Dermis blood vessel endothelial cell (primary cell): ENCODE data around the gene MINDY4. TPM values are rescaled to one million over a fixed set of nuclear protein-coding genes. Genes with fewer than 3 reads are reported as not detected.

ENCODE experiments used
- DNase-seq: peaks from one replicate; pipeline ENCODE4 v3.0.0; 2010
- total RNA-seq: library from RNA; depleted of rRNA; stranded (reverse); fragments of >200 nt; gene quantifications from 2 replicates; pipeline ENCODE4 v1.2.3, GENCODE V29; 2014

The MINDY4 gene
- total RNA-seq, 1 donor from 2014 or later, result 6.1 TPM

DNA sequence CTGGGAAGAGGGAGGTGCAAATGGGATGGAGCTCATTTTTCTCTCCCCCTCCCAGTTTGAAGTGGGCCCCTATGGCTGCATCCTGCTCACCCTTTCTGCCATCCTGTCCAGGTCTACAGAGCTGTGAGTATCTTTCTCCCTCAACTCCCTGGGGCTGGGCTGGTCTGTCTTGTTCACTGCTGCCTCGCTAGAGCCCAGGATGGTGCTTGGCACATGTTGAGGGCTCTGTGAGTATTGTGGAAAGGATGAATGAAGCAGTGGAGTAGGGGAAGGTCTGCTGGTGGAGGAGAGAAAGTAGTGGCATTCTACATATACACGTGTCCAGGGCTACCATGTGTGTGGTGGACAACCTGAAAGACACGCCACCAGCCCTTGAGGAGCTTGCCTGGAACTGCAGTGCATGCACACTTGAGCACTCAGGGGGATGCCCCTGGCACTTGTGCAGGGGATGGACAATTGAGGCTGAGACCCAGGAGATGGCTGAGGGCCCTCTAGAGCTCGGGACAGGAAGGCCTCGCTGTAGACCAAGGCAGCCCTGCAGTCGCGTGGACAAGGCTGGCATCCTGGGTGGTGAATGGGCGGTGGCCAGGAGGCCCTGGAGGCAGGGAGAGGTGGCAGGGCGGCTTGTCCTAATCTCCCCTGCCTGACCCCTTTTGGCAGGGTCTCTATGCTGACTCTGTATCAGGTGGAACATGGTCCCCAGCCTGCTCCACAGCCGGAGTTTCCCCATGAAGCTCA is 88.2 kb downstream of the MINDY4 start:
- no peak for DNase-seq

DNA sequence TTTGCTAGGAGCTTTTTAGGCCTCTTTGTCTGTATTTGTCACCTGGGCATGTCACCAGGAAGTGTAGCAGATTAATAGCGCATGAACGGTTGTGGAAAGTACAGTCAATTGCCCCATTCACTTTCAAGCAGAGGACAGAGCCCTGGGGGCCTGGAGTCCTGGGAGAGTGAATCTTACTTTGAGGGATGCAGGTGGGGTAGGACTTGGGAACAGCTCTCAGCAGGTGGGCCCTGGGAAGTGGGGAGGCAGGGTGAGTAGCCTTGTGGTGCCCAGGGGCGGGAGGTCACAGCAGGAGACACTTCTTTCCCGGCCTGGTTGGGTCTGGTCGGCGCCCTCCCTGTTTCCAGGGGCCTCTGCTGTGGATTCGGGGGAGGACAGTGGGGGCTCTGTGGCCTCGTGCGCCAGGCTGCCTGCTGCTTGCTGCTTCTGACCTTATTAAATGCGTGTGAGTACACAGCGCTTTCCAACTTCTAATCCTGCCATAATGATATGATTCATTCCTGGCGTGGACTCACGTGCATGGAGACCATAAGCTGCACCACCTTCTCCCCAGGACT is 88.8 kb downstream of the MINDY4 start:
- DNase-seq, result no peak

DNA sequence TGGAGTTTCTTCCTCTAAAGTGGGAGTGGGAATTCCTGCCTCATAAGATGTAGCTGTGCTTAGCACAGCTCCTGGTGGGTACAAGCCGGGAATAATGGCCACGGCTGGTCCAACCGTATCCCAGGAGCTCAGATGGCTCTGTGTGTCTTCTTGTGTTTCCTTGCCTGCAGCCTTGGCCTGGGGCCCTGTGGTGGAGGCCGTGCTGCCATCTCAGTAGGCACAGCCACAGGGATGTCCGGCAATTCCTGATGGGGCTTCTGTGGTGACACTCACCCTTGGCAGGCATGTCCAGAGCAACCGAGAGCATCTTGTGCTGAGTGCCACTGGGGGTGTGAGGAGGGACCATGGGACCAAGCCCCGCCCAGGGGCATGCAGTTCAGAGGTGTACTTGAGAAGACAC is 90.4 kb downstream of the MINDY4 start:
- DNase-seq, result no peak

DNA sequence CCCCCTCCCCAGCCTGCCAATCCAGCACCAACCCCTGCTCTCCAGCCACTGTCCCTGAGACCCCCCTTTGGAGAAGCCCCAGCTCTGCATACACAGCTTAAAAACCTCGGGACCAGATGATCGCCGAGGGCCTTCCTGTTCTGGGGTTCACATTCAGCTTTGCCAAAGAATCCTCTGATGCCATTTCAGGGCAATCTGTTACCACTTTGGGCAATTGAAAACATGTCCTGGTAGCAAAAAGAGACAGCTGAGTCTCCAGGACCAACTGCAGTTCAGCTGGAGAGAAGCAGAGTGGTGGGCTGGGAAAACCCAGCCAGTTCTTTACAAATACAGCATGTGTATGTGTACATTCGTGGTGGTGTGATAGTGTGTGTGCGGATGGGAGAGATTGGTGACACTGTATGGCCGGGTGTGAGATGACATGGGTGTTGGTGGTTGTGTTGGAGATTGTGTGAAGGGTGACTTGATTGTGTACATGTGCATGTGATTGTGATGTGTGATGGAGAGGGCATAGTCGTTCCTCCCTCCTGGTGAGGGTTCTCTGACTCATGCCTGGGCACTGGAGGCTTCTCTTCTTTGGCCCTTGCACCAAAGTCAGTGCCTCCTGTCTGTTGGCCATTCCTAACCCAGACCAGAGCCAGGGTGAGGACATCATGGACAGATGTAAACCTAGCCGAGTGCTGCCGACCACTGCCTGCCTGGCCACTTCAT is 91.9 kb downstream of the MINDY4 start:
- no peak for DNase-seq

DNA sequence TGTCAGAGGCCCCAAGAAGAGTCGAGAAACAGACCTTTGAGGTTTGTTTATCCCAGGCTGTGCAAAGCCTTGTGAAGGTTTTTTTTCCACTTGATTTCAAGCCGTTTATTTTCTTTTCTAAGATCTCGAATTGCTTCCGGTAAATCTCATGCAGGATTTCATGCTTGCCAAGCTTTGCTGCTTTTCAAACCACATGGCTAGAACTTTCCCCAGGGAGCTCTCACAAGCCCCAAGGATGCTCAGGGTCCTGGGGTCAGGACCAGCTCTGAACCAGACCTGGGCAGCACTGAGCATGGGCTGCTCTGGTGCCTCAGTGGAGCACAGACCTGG is 92.5 kb downstream of the MINDY4 start:
- no peak for DNase-seq

GRCh38 chr7:30864101-30864500 is 92.9 kb downstream of the MINDY4 start:
- no peak for DNase-seq

DNA sequence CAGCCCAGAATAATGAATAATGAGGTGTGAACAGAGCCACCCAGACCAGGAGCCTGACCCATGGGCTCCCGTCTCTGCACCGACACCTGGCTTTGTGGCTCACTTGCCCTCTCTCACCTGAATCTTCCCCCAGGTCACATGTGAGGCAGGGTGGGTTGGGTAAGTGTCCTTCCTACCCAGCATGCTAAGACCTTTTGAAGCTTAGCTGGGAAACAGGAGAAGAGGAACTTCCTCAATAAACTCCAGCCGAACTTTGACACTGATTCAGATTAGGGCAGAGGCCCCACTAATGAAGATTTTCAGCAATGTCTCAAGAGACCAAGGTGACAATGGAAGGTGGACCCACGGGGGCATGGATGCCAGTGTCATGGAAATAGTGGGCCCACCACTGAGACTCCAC is 93.9 kb downstream of the MINDY4 start:
- no peak for DNase-seq

- no peak for DNase-seq
These were observed 94.6 kb downstream of the MINDY4 start for GRCh38 chr7:30865821-30866220.

DNA sequence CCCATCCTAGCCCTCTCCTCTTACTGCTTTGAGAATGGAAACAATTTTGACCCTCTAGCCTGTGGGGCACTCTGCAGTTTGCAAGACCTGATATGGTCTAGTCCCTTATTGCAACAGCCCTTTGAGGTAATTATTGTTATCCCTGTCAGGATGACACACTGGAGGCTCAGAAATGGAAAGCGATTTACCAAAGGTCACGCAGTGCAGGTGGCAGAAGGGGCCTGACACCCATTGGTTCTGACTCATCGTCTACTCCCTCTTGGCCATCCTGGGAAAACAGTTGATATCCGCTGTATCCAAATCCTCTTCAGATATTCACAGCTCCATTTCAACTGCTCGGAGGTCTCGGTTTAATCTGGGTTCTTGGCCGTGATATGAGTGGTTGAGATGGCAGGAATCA is 95.7 kb downstream of the MINDY4 start:
- DNase-seq, result peak; percentile 58

DNA sequence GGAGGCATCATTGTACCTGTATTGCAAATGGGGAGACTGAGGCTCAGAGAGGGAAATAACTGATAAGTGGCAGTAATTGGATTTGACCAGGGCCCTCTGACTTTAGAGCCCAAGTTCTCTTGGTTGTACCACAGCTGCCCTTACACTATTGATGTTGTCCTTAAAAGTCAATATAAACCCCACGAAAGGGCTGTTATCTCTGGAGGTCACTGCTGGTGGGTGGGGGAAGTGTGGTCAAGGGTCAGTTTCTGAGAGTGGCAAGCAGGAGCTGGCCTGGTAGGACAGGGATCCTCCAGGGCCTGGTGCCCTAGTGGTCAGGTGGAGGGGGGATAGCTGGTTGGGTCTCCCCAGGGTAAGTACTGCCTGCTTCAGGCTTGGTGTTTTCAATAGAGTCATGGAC is 96.3 kb downstream of the MINDY4 start:
- DNase-seq, result no peak

- DNase-seq, result peak; percentile 97
These were observed 98.8 kb downstream of the MINDY4 start for GRCh38 chr7:30869794-30870611.

DNA sequence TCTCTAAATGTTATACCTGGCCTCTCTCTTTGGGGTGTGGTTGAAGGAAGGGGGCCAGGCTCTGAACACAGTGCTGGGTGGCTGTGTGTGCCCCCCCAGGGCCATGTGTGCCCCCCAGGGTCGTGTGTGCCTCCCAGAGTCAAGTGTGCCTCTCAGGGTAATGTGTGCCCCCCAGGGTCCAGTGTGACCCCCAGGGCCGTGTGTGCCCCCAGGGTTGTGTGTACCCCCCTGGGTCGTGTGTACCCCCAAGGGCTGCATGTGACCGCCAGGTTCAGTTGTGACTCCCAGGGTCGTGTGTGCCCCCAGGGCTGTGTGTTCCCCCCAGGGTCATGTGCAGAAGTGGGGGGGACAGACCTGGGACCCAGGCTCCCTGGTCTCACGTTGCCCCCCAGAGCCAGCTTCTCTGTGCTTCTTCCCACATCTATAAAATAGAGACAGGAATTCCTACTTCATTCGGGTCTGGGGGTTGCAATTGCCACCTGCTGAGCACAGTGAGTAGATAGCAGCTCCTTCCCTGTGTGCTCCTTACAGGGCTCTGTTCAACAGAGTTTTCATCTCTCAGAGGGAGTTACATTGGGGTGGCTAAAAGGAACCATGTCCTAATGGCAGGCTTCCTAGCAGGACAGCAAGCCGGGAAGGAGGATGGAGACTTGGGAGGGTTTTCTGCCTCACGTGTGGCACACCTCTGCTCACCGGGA is 99.8 kb downstream of the MINDY4 start:
- DNase-seq, result no peak

GRCh38 chr7:30871655-30872054 is 100.4 kb downstream of the MINDY4 start:
- no peak for DNase-seq

GRCh38 chr7:30873207-30873606 is 102.0 kb downstream of the MINDY4 start:
- DNase-seq, result no peak

DNA sequence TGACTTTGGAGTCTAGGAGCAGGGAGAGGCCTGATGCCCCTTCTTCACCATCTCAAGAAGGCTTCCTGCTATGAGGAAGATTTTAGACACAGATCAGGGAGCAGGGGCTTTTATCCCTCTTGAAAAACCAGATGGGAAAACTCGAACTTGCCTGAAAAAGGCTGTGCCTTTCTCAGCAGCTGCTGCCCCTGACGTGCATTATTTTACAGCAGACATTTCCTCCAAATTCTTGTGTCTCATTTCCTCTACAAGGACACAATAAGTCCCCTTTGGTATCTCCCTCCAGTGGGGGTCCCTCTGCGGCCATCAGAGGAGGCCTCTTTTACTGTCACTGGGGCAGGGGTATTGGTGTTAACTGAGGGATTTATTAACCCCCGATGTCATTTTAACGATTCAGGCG is 102.4 kb downstream of the MINDY4 start:
- DNase-seq, result peak; percentile 53

DNA sequence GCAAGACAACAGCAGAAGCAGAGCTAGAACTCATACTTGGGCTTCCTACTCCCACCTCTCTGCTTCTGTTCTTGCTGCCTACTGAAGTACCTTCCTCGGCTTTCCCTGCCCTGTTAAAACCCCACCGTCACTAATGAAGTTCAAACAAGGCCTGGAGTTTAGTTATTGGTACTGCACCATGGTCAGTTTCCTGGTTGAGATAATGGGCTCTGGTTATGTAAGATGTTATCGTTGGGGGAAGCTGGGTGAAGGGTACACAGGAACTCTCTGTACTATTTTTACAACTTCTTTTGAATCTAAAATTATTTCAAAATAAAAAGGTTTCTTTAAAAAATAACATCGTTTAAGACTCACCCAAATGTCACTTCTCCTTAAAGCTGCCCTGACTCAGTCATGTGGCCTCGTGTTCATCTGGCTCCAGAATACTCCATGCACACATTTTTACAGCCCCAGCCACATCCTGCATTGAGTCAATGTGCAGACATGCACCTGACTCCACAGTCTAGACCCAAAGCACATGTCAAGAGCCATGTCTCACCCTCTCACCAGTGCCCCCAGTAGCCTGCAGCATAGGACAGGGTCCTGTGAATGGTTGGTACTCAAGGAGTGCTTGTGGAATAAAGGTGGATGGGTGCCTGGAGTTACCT is 103.6 kb downstream of the MINDY4 start:
- no peak for DNase-seq

- DNase-seq, result no peak
These were observed 106.0 kb downstream of the MINDY4 start for GRCh38 chr7:30877015-30877769.

DNA sequence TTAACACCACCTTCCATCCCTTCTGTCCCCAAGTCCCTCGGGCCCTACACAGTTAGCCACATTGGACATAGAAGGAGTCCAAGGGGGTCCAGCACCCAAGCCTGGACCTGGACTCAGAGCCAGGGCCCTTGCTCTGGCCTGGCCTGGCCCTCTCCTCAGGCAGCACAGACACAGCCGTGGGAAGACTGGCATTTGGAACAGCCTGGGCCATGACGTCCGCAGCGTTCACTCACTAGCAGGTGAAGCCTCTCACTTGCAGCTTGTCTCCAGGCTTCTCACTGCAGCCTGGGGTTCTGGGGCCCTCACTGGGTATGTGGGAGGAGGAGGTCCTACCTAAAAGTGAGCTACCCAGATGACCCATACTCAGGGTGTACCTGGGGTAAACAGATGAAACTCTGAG is 106.8 kb downstream of the MINDY4 start:
- DNase-seq, result no peak

- no peak for DNase-seq
These were observed 108.2 kb downstream of the MINDY4 start for GRCh38 chr7:30879139-30880124.

GRCh38 chr7:30880125-30880720 is 109.0 kb downstream of the MINDY4 start:
- no peak for DNase-seq
